ENCODE data around the gene ARID3C. TPM values are rescaled to one million over a fixed set of nuclear protein-coding genes. Genes with fewer than 3 reads are reported as not detected.
A peak's percentile ranks its signal among the peaks of the same experiment; 100 is the strongest.

Gene ARID3C
- total and polyA plus RNA-seq, 4 donors, result not detected

- DNase-seq (peak in 1 of 2 donors; percentile 37), ATAC-seq (ENCODE audit: low FRiP score) (no peak)
- WGBS, 2 donors, result 94 to 96% methylated on average over 20 of the region's 20 CpGs
- H3K36me3 ChIP-seq (ENCODE audit: control insufficient read depth in 1 of 2, insufficient read depth in 2 of 2, low read length in 1 of 2), result no peaks in the 10 kb centered on the region
- intact Hi-C loops (cut with DNase I), result no loop called here
- no peaks in the 10 kb centered on the region for H3K27me3 ChIP-seq (ENCODE audit: control insufficient read depth in 1 of 2, insufficient read depth in 2 of 2, low read length in 1 of 2)
- H3K27ac ChIP-seq (ENCODE audit: low read depth in 1 of 2, low read length in 2 of 2), result no peak overlapping the region
- no peaks in the 10 kb centered on the region for H3K9me3 ChIP-seq (ENCODE audit: control insufficient read depth, low read length)
- no peak overlapping the region for H3K4me3 ChIP-seq (ENCODE audit: low read length in 2 of 2)
- H3K4me1 ChIP-seq (ENCODE audit: control insufficient read depth in 1 of 2, insufficient read depth in 2 of 2, low read length in 2 of 2), result no peaks in the 10 kb centered on the region
These were observed 18.2 kb downstream of the ARID3C start for GRCh38 chr9:34610434-34611206.

GRCh38 chr9:34607331-34607730 is 21.5 kb downstream of the ARID3C start:
- Histone ChIP-seq H3K9me3 (ENCODE audit: control insufficient read depth, low read length) (no peaks in the 10 kb centered on the region), H3K4me1 (ENCODE audit: control insufficient read depth in 1 of 2, insufficient read depth in 2 of 2, low read length in 2 of 2) (no peaks in the 10 kb centered on the region), H3K27ac (ENCODE audit: low read depth in 1 of 2, low read length in 2 of 2) (no peak overlapping the region), H3K4me3 (ENCODE audit: low read length in 2 of 2) (no peak overlapping the region), H3K36me3 (ENCODE audit: control insufficient read depth in 1 of 2, insufficient read depth in 2 of 2, low read length in 1 of 2) (no peaks in the 10 kb centered on the region), H3K27me3 (ENCODE audit: control insufficient read depth in 1 of 2, insufficient read depth in 2 of 2, low read length in 1 of 2) (no peaks in the 10 kb centered on the region)
- intact Hi-C loops (cut with DNase I), result loop anchor here in 1 of 2 donors (10.0 kb wide), 1 partner anchor 173 kb away; no protein-coding TSS in a partner anchor
- DNase-seq (no peak), ATAC-seq (ENCODE audit: low FRiP score) (no peak)
- 53 to 57% methylated on average over 2 of the region's 2 CpGs for WGBS, 2 donors

GRCh38 chr9:34606905-34607304 is 22.0 kb downstream of the ARID3C start:
- ATAC-seq (ENCODE audit: low FRiP score) (no peak), DNase-seq (no peak)
- H3K27ac ChIP-seq (ENCODE audit: low read depth in 1 of 2, low read length in 2 of 2), result no peak overlapping the region
- H3K36me3 ChIP-seq (ENCODE audit: control insufficient read depth in 1 of 2, insufficient read depth in 2 of 2, low read length in 1 of 2), result no peaks in the 10 kb centered on the region
- H3K4me1 ChIP-seq (ENCODE audit: control insufficient read depth in 1 of 2, insufficient read depth in 2 of 2, low read length in 2 of 2), result no peaks in the 10 kb centered on the region
- H3K4me3 ChIP-seq (ENCODE audit: low read length in 2 of 2), result no peak overlapping the region
- WGBS, 2 donors, result 83 to 87% methylated on average over 3 of the region's 3 CpGs
- H3K27me3 ChIP-seq (ENCODE audit: control insufficient read depth in 1 of 2, insufficient read depth in 2 of 2, low read length in 1 of 2), result no peaks in the 10 kb centered on the region
- intact Hi-C loops (cut with DNase I), result loop anchor here in 1 of 2 donors (10.0 kb wide), 1 partner anchor 172 kb away; no protein-coding TSS in a partner anchor
- H3K9me3 ChIP-seq (ENCODE audit: control insufficient read depth, low read length), result no peaks in the 10 kb centered on the region

DNA sequence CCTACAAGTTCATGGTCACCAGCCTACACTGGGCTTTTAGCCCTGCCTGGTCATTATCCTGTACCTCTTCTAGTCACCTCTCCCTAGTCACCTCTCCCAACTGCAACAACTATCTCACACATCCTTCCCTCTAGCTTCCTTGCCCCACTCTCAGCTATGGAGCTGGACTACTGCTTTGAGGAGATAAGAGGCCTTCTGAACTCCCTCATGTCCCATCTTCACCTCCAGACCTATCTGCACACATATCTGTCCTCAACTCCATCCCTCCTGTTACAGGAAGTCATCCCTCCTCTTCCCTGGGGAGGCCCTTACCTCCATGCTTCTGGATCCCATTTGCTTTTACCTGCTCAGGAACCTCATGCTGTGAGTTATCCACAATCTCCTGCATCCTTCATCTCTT is 22.7 kb downstream of the ARID3C start:
- no peak overlapping the region for H3K4me3 ChIP-seq (ENCODE audit: low read length in 2 of 2)
- H3K27me3 ChIP-seq (ENCODE audit: control insufficient read depth in 1 of 2, insufficient read depth in 2 of 2, low read length in 1 of 2), result no peaks in the 10 kb centered on the region
- DNase-seq (no peak), ATAC-seq (ENCODE audit: low FRiP score) (no peak)
- intact Hi-C loops (cut with DNase I), result loop anchor here in 1 of 2 donors (10.0 kb wide), 1 partner anchor 171 kb away; no protein-coding TSS in a partner anchor
- no peaks in the 10 kb centered on the region for H3K36me3 ChIP-seq (ENCODE audit: control insufficient read depth in 1 of 2, insufficient read depth in 2 of 2, low read length in 1 of 2)
- H3K4me1 ChIP-seq (ENCODE audit: control insufficient read depth in 1 of 2, insufficient read depth in 2 of 2, low read length in 2 of 2), result no peaks in the 10 kb centered on the region
- no peak overlapping the region for H3K27ac ChIP-seq (ENCODE audit: low read depth in 1 of 2, low read length in 2 of 2)
- no peaks in the 10 kb centered on the region for H3K9me3 ChIP-seq (ENCODE audit: control insufficient read depth, low read length)

DNA sequence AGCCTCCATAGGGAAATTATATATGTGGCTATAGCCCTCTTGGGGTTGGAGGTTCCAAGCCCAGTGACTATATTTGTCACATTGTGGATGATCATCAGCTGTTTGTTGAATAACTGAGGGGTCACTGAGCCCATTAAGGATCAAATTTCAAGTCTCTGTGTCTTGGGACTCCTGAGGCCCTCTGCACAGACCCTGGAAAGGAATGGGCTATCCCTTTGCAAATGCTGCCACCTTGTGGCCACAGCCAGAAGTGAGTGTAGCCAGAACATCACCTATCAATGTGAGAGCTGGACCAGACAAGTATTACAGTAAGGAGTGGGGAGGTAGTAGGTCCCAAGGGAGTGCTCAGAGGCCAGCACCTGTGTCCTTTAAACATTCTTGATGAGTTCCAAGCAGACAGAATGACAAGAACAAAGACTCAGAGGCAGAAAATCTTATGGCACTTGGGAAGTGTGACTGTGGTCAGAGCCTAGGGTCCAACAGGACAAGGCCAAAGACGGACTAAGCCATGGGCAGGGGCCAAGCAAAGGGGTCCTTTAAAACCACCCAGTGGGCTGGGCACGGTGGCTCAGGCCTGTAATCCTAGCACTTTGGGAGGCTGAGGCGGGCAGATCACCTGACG is 25.1 kb downstream of the ARID3C start:
- Histone ChIP-seq H3K27ac (ENCODE audit: low read depth in 1 of 2, low read length in 2 of 2) (no peak overlapping the region), H3K4me3 (ENCODE audit: low read length in 2 of 2) (no peak overlapping the region), H3K27me3 (ENCODE audit: control insufficient read depth in 1 of 2, insufficient read depth in 2 of 2, low read length in 1 of 2) (no peaks in the 10 kb centered on the region), H3K4me1 (ENCODE audit: control insufficient read depth in 1 of 2, insufficient read depth in 2 of 2, low read length in 2 of 2) (no peaks in the 10 kb centered on the region), H3K9me3 (ENCODE audit: control insufficient read depth, low read length) (no peaks in the 10 kb centered on the region), H3K36me3 (ENCODE audit: control insufficient read depth in 1 of 2, insufficient read depth in 2 of 2, low read length in 1 of 2) (no peaks in the 10 kb centered on the region)
- ATAC-seq (ENCODE audit: low FRiP score) (peak; percentile 89), DNase-seq (peak; percentile 85 to 94)
- intact Hi-C loops (cut with DNase I), result loop anchor here in 1 of 2 donors (5.0 to 10.0 kb wide), 3 partner anchors 101 to 266 kb away; no protein-coding TSS in a partner anchor
- WGBS, 2 donors, result 44 to 54% methylated on average over 4 of the region's 4 CpGs

- Histone ChIP-seq H3K4me3 (ENCODE audit: low read length in 2 of 2) (no peak overlapping the region), H3K4me1 (ENCODE audit: control insufficient read depth in 1 of 2, insufficient read depth in 2 of 2, low read length in 2 of 2) (no peaks in the 10 kb centered on the region), H3K27ac (ENCODE audit: low read depth in 1 of 2, low read length in 2 of 2) (no peak overlapping the region), H3K9me3 (ENCODE audit: control insufficient read depth, low read length) (no peaks in the 10 kb centered on the region), H3K36me3 (ENCODE audit: control insufficient read depth in 1 of 2, insufficient read depth in 2 of 2, low read length in 1 of 2) (no peaks in the 10 kb centered on the region), H3K27me3 (ENCODE audit: control insufficient read depth in 1 of 2, insufficient read depth in 2 of 2, low read length in 1 of 2) (no peaks in the 10 kb centered on the region)
- DNase-seq (no peak), ATAC-seq (ENCODE audit: low FRiP score) (no peak)
- WGBS, 2 donors, result 77 to 78% methylated on average over 6 of the region's 6 CpGs
- intact Hi-C loops (cut with DNase I), result loop anchor here in 1 of 2 donors (5.0 to 10.0 kb wide), 3 partner anchors 100 to 265 kb away; no protein-coding TSS in a partner anchor
These were observed 26.8 kb downstream of the ARID3C start for GRCh38 chr9:34601937-34602573.

GRCh38 chr9:34600908-34601307 is 28.0 kb downstream of the ARID3C start:
- no peaks in the 10 kb centered on the region for H3K36me3 ChIP-seq (ENCODE audit: control insufficient read depth in 1 of 2, insufficient read depth in 2 of 2, low read length in 1 of 2)
- no peaks in the 10 kb centered on the region for H3K9me3 ChIP-seq (ENCODE audit: control insufficient read depth, low read length)
- H3K4me3 ChIP-seq (ENCODE audit: low read length in 2 of 2), result no peak overlapping the region
- no peak overlapping the region for H3K27ac ChIP-seq (ENCODE audit: low read depth in 1 of 2, low read length in 2 of 2)
- no peak for DNase-seq
- ATAC-seq (ENCODE audit: low FRiP score), result no peak
- 16 to 20% methylated on average over 1 of the region's 1 CpG for WGBS, 2 donors
- no peaks in the 10 kb centered on the region for H3K27me3 ChIP-seq (ENCODE audit: control insufficient read depth in 1 of 2, insufficient read depth in 2 of 2, low read length in 1 of 2)
- H3K4me1 ChIP-seq (ENCODE audit: control insufficient read depth in 1 of 2, insufficient read depth in 2 of 2, low read length in 2 of 2), result no peaks in the 10 kb centered on the region
- intact Hi-C loops (cut with DNase I), result loop anchor here in 1 of 2 donors (5.0 to 10.0 kb wide), 3 partner anchors 99 to 264 kb away; no protein-coding TSS in a partner anchor

- DNase-seq, result no peak
- Histone ChIP-seq H3K4me3 (ENCODE audit: low read length in 2 of 2) (no peak overlapping the region), H3K27ac (ENCODE audit: low read depth in 1 of 2, low read length in 2 of 2) (no peak overlapping the region), H3K27me3 (ENCODE audit: control insufficient read depth in 1 of 2, insufficient read depth in 2 of 2, low read length in 1 of 2) (no peaks in the 10 kb centered on the region), H3K36me3 (ENCODE audit: control insufficient read depth in 1 of 2, insufficient read depth in 2 of 2, low read length in 1 of 2) (no peaks in the 10 kb centered on the region), H3K4me1 (ENCODE audit: control insufficient read depth in 1 of 2, insufficient read depth in 2 of 2, low read length in 2 of 2) (no peaks in the 10 kb centered on the region), H3K9me3 (ENCODE audit: control insufficient read depth, low read length) (no peaks in the 10 kb centered on the region)
- ATAC-seq (ENCODE audit: low FRiP score), result no peak
- WGBS, 2 donors, result 50 to 54% methylated on average over 1 of the region's 1 CpG
- intact Hi-C loops (cut with DNase I), result loop anchor here (5.0 to 10.0 kb wide), 2 partner anchors 142 to 265 kb away; partner anchors contain the start of genes DNAI1 (in 1 of the 2) and FAM219A (in 1 of the 2)
These were observed 29.3 kb downstream of the ARID3C start for GRCh38 chr9:34599546-34599945.

Data from aorta (tissue), 5 donors.